Measurements from ENCODE around the gene RBFA.

Gene RBFA

DNA sequence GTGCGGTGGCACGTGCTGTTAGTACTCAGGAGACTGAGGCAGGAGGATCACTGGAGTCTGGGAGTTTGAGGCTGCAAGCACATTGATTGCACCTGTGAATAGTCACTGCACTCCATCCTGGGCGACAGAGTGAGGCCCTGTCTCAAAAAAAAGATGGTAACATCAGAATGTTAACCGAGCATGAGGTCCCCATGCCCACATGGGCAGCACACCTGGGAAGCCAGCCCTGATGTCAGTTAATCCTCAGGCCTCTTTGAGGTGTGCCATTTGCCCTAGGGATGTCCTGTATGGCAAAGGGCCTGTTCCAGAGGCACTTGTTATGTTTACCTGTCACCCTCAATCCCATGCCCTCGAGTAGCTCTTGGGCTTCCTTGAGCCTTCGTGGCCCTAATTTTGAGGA, 16.6 kb downstream of the RBFA start:
- Histone ChIP-seq H3K36me3 (ENCODE audit: control insufficient read depth, insufficient read depth, low read length) (peaks cover 8% of the 10 kb centered on the region), H3K4me3 (replicated peaks; ENCODE audit: low read depth, low read length) (no peak overlapping the region), H3K27me3 (replicated peaks; ENCODE audit: control insufficient read depth, insufficient read depth, low read length) (no peaks in the 10 kb centered on the region)
- DNase-seq (ENCODE audit: extremely low read depth, insufficient read length), result no peak
- TF ChIP-seq, protein P1, sequence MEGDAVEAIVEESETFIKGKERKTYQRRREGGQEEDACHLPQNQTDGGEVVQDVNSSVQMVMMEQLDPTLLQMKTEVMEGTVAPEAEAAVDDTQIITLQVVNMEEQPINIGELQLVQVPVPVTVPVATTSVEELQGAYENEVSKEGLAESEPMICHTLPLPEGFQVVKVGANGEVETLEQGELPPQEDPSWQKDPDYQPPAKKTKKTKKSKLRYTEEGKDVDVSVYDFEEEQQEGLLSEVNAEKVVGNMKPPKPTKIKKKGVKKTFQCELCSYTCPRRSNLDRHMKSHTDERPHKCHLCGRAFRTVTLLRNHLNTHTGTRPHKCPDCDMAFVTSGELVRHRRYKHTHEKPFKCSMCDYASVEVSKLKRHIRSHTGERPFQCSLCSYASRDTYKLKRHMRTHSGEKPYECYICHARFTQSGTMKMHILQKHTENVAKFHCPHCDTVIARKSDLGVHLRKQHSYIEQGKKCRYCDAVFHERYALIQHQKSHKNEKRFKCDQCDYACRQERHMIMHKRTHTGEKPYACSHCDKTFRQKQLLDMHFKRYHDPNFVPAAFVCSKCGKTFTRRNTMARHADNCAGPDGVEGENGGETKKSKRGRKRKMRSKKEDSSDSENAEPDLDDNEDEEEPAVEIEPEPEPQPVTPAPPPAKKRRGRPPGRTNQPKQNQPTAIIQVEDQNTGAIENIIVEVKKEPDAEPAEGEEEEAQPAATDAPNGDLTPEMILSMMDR (IDR thresholded peaks at IDR 0.05; ENCODE audit: insufficient read depth, low read length, poor library complexity, severe bottlenecking), result no peak

DNA sequence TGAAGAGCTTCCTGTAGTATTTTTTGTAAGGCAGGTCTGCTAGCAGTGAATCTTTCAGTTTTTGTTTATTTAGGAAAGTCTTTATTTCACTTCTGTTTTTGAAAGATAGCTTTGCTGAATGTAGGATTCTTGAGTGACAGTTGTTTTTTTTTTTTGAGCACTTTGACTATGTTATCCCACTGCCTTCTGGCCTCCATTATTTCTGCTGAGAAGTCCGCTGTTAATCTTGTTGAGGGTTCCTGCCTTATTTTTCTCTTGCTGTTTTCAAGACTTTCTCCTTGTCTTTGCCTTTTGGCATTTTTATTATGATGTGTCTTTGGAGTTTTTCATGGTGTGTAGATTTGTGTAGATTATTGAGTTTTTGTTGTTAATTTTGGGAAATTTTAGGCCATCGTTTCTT, 21.9 kb downstream of the RBFA start:
- no peak for DNase-seq (ENCODE audit: extremely low read depth, insufficient read length)
- TF ChIP-seq, protein P1 (IDR thresholded peaks at IDR 0.05; ENCODE audit: insufficient read depth, low read length, poor library complexity, severe bottlenecking), result no peak
- Histone ChIP-seq H3K4me3 (replicated peaks; ENCODE audit: low read depth, low read length) (no peak overlapping the region), H3K36me3 (ENCODE audit: control insufficient read depth, insufficient read depth, low read length) (no peaks in the 10 kb centered on the region; the same call in 1 of the 2 replicates), H3K27me3 (replicated peaks; ENCODE audit: control insufficient read depth, insufficient read depth, low read length) (no peaks in the 10 kb centered on the region)

DNA sequence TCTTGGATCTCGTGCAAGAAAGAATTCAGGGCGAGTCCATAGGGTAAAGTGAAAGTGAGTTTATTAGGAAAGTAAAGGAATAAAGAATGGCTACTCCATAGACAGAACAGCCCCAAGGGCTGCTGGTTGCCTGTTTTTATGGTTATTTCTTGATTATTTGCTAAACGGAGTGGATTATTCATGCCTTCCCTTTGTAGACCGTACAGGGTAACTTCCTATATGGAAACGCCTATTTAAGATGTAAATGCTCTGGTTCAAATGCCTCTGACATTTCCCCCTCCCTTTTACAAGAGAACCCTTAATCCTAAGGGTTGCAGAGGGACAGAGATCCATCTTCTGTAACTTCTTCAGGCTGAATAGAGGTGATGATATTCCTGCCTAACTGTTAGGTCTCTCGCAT, 25.7 kb downstream of the RBFA start:
- Histone ChIP-seq H3K4me3 (replicated peaks; ENCODE audit: low read depth, low read length) (no peak overlapping the region), H3K36me3 (ENCODE audit: control insufficient read depth, insufficient read depth, low read length) (no peaks in the 10 kb centered on the region), H3K27me3 (replicated peaks; ENCODE audit: control insufficient read depth, insufficient read depth, low read length) (no peaks in the 10 kb centered on the region)
- DNase-seq (ENCODE audit: extremely low read depth, insufficient read length), result no peak
- TF ChIP-seq, protein P1 (IDR thresholded peaks at IDR 0.05; ENCODE audit: insufficient read depth, low read length, poor library complexity, severe bottlenecking), result no peak

DNA sequence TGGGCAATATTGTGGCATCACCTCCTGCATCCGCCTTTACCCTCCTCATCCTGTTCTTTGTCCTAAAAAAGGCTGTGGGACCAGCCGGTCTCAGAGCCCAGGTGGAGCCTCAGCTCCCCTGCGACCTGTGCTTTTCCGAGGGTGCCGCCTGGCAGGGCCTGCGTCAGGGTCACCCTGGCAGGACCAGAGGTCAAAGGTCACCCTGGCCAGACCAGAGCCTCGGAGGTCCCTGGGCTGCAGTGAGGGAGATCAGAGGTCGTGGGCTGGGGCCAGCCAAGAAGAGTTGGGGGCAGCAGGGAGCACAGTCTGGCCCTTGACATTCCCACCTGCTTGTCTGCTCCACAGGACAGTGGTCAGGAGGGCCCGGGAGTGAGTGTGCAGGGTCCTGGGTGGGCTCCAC, 31.5 kb downstream of the RBFA start:
- Histone ChIP-seq H3K4me3 (replicated peaks; ENCODE audit: low read depth, low read length) (no peak overlapping the region), H3K27me3 (replicated peaks; ENCODE audit: control insufficient read depth, insufficient read depth, low read length) (no peaks in the 10 kb centered on the region), H3K36me3 (ENCODE audit: control insufficient read depth, insufficient read depth, low read length) (no peaks in the 10 kb centered on the region)
- TF ChIP-seq, protein P1 (IDR thresholded peaks at IDR 0.05; ENCODE audit: insufficient read depth, low read length, poor library complexity, severe bottlenecking), result no peak
- no peak for DNase-seq (ENCODE audit: extremely low read depth, insufficient read length)

- H3K27me3 ChIP-seq (replicated peaks; ENCODE audit: control insufficient read depth, insufficient read depth, low read length), result no peaks in the 10 kb centered on the region
- no peak for DNase-seq (ENCODE audit: extremely low read depth, insufficient read length)
- H3K4me3 ChIP-seq (replicated peaks; ENCODE audit: low read depth, low read length), result no peak overlapping the region
- no peaks in the 10 kb centered on the region for H3K36me3 ChIP-seq (ENCODE audit: control insufficient read depth, insufficient read depth, low read length)
- TF ChIP-seq, protein P1 (IDR thresholded peaks at IDR 0.05; ENCODE audit: insufficient read depth, low read length, poor library complexity, severe bottlenecking), result no peak
These were observed 33.1 kb downstream of the RBFA start for GRCh38 chr18:80067321-80067720.

- DNase-seq (ENCODE audit: extremely low read depth, insufficient read length), result no peak
- TF ChIP-seq, protein P1 (IDR thresholded peaks at IDR 0.05; ENCODE audit: insufficient read depth, low read length, poor library complexity, severe bottlenecking), result no peak
- Histone ChIP-seq H3K36me3 (ENCODE audit: control insufficient read depth, insufficient read depth, low read length) (no peaks in the 10 kb centered on the region), H3K27me3 (replicated peaks; ENCODE audit: control insufficient read depth, insufficient read depth, low read length) (no peaks in the 10 kb centered on the region), H3K4me3 (replicated peaks; ENCODE audit: low read depth, low read length) (no peak overlapping the region)
These were observed 33.7 kb downstream of the RBFA start for GRCh38 chr18:80067897-80068296.
